Neural progenitor cell (in vitro differentiated cells): ENCODE data around the gene FLII. TPM values are rescaled to one million over a fixed set of nuclear protein-coding genes. Genes with fewer than 3 reads are reported as not detected.
A peak's percentile ranks its signal among the peaks of the same experiment; 100 is the strongest.

Source experiments
- DNase-seq: peaks from one replicate; pipeline ENCODE4 v3.0.0-alpha.2; 2016; ENCODE audit warnings: low spot score
- H2AFZ ChIP-seq: fragments of 200-600 bp; sonication (generic); replicated peaks from 2 replicates; pipeline ENCODE4 v1.6.1; 2016; ENCODE audit warnings: antibody characterized with exemption
- H3F3A ChIP-seq: fragments of 200-600 bp; sonication (generic); 2 replicates; pipeline ENCODE4 v1.6.1; 2016; ENCODE audit warnings: antibody characterized with exemption, low read depth
- H3K27ac ChIP-seq: fragments of 200-600 bp; sonication (generic); 2 replicates; pipeline ENCODE4 v1.5.1; 2016; ENCODE audit warnings: mild to moderate bottlenecking
- H3K27me3 ChIP-seq: fragments of 200-600 bp; sonication (generic); 2 replicates; pipeline ENCODE4 v1.6.1; 2016; ENCODE audit warnings: mild to moderate bottlenecking, moderate library complexity
- H3K36me3 ChIP-seq: fragments of 200-600 bp; sonication (generic); 2 replicates; pipeline ENCODE4 v1.5.1; 2016
- H3K4me1 ChIP-seq: fragments of 200-600 bp; sonication (generic); 2 replicates; pipeline ENCODE4 v1.6.1; 2016; ENCODE audit warnings: mixed run types
- H3K4me2 ChIP-seq: fragments of 200-600 bp; sonication (generic); 2 replicates; pipeline ENCODE4 v1.6.1; 2016
- H3K4me3 ChIP-seq: fragments of 200-600 bp; sonication (generic); 2 replicates; pipeline ENCODE4 v1.5.1; 2016
- H3K79me2 ChIP-seq: fragments of 200-600 bp; sonication (generic); 2 replicates; pipeline ENCODE4 v1.6.1; 2016; ENCODE audit warnings: low read depth
- H3K9ac ChIP-seq: fragments of 200-600 bp; sonication (generic); 2 replicates; pipeline ENCODE4 v1.6.1; 2016
- H3K9me3 ChIP-seq: fragments of 200-600 bp; sonication (generic); 2 replicates; pipeline ENCODE4 v1.5.1; 2016; ENCODE audit warnings: low read depth
- H4K20me1 ChIP-seq: fragments of 200-600 bp; sonication (generic); 2 replicates; pipeline ENCODE4 v1.6.1; 2016; ENCODE audit warnings: low read depth
- H3K27ac Mint-ChIP-seq: 3 replicates; pipeline ENCODE4 v1.8.0; 2021; ENCODE audit warnings: mixed read lengths
- H3K27me3 Mint-ChIP-seq: 2 replicates; pipeline ENCODE4 v1.8.0; 2022; ENCODE audit warnings: low read depth, mild to moderate bottlenecking, inconsistent platforms, moderate library complexity, mixed read lengths; ENCODE audit not compliant: insufficient read depth
- H3K36me3 Mint-ChIP-seq: 3 replicates; pipeline ENCODE4 v1.8.0; 2021; ENCODE audit warnings: mixed read lengths
- H3K4me1 Mint-ChIP-seq: 3 replicates; pipeline ENCODE4 v1.8.0; 2021; ENCODE audit warnings: mixed read lengths
- H3K4me3 Mint-ChIP-seq: 3 replicates; pipeline ENCODE4 v1.8.0; 2021; ENCODE audit warnings: mild to moderate bottlenecking, moderate library complexity, mixed read lengths
- H3K9me3 Mint-ChIP-seq: 3 replicates; pipeline ENCODE4 v1.8.0; 2020; ENCODE audit warnings: mixed read lengths
- EZH2 ChIP-seq: fragments of 200-600 bp; sonication (generic); IDR thresholded peaks from 2 replicates; pipeline ENCODE4 v1.6.1; 2017; ENCODE audit warnings: antibody characterized with exemption, mild to moderate bottlenecking, moderate library complexity
- EZH2phosphoT487 ChIP-seq: fragments of 200-600 bp; sonication (generic); IDR thresholded peaks from 2 replicates; pipeline ENCODE4 v1.6.1; 2017; ENCODE audit warnings: antibody characterized with exemption
- total RNA-seq: library from RNA; depleted of rRNA; stranded (reverse); fragments of >200 nt; gene quantifications from 2 replicates; pipeline ENCODE4 v1.2.3, GENCODE V29; 2015; ENCODE audit warnings: low replicate concordance
- TF ChIP-seq, protein P1 (sequence below): fragments of 200-600 bp; sonication (generic); IDR thresholded peaks from 2 replicates; pipeline ENCODE4 v1.5.1; 2017; ENCODE audit warnings: antibody characterized with exemption, mild to moderate bottlenecking

Gene FLII
- total RNA-seq, 1 donor from 2014 or later: 117 TPM

DNA sequence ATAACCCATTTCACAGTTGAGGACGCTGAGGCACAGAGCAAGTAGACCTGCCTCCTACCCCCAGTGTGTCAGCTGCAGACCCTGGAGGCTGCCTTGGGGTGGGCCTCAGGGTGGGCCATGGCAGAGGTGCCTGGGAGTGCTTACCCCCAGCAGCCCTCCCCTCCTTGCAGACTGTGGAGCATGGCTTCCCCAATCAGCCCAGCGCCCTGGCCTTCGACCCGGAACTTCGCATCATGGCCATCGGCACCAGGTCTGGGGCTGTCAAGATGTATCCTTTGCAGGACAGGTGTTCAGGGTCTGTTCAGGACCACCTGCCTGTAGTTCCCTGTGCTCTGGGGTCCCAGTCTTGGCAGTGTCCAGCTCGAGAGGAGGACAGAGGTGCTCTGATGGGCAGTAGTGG lies 28.8 kb downstream of the FLII start:
- H4K20me1 ChIP-seq: peaks cover 76% of the 10 kb centered on the region
- H3K27me3 Mint-ChIP-seq: peaks cover 6% of the 10 kb centered on the region
- peaks cover 50% of the 10 kb centered on the region for H3K4me1 ChIP-seq
- H3K36me3 ChIP-seq: no peaks in the 10 kb centered on the region
- H3K4me3 Mint-ChIP-seq: peak overlapping the region; percentile 65
- H3K9me3 Mint-ChIP-seq: no peaks in the 10 kb centered on the region
- no peak overlapping the region for H2AFZ ChIP-seq
- no peaks in the 10 kb centered on the region for H3K9me3 ChIP-seq
- TF ChIP-seq EZH2phosphoT487: no peak
- no peak for TF ChIP-seq EZH2
- TF ChIP-seq, protein P1, sequence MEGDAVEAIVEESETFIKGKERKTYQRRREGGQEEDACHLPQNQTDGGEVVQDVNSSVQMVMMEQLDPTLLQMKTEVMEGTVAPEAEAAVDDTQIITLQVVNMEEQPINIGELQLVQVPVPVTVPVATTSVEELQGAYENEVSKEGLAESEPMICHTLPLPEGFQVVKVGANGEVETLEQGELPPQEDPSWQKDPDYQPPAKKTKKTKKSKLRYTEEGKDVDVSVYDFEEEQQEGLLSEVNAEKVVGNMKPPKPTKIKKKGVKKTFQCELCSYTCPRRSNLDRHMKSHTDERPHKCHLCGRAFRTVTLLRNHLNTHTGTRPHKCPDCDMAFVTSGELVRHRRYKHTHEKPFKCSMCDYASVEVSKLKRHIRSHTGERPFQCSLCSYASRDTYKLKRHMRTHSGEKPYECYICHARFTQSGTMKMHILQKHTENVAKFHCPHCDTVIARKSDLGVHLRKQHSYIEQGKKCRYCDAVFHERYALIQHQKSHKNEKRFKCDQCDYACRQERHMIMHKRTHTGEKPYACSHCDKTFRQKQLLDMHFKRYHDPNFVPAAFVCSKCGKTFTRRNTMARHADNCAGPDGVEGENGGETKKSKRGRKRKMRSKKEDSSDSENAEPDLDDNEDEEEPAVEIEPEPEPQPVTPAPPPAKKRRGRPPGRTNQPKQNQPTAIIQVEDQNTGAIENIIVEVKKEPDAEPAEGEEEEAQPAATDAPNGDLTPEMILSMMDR: no peak
- peaks cover 69% of the 10 kb centered on the region for H3K4me1 Mint-ChIP-seq
- peaks cover 4% of the 10 kb centered on the region for H3K36me3 Mint-ChIP-seq
- peak overlapping the region; percentile 79 for H3K4me2 ChIP-seq
- no peak overlapping the region for H3K9ac ChIP-seq
- H3K27ac ChIP-seq: peak overlapping the region; percentile 70
- H3K27ac Mint-ChIP-seq: peak overlapping the region; percentile 98
- H3K27me3 ChIP-seq: no peaks in the 10 kb centered on the region
- H3K79me2 ChIP-seq: peaks cover 80% of the 10 kb centered on the region
- no peak for DNase-seq
- peaks cover 12% of the 10 kb centered on the region for H3F3A ChIP-seq
- no peak overlapping the region for H3K4me3 ChIP-seq

DNA sequence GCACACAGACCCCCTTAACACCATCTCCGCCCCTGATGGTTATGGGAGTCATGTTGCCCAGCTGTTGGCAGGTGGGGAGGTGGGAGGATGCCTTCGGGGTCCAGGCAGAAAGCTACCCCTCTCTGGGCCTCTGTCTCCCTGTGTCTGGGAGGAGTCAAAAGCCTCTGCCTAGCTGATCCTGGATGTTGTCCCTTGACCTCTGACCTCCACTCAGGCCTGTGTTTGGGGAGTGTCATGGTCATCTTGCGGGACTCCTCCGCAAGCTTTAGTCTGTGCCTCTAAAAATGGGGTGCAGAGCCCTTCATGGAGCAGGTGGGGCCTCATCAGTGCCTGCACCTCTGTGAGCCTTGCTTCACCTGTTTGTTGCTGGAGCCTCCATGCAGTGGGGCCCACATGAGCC lies 29.3 kb downstream of the FLII start:
- Mint-ChIP-seq H3K4me3 (peak overlapping the region; percentile 99), H3K9me3 (no peaks in the 10 kb centered on the region), H3K36me3 (no peaks in the 10 kb centered on the region), H3K27ac (peak overlapping the region; percentile 57), H3K27me3 (peaks cover 6% of the 10 kb centered on the region), H3K4me1 (peaks cover 72% of the 10 kb centered on the region)
- Histone ChIP-seq H4K20me1 (peaks cover 76% of the 10 kb centered on the region), H3K27me3 (no peaks in the 10 kb centered on the region), H3K4me1 (peaks cover 50% of the 10 kb centered on the region), H3K9me3 (no peaks in the 10 kb centered on the region), H3K36me3 (no peaks in the 10 kb centered on the region), H2AFZ (no peak overlapping the region), H3K4me3 (no peak overlapping the region), H3K79me2 (peaks cover 80% of the 10 kb centered on the region), H3F3A (peaks cover 17% of the 10 kb centered on the region), H3K4me2 (peak overlapping the region; percentile 29), H3K27ac (no peak overlapping the region), H3K9ac (no peak overlapping the region)
- DNase-seq: no peak
- TF ChIP-seq, protein P1: no peak
- no peak for TF ChIP-seq EZH2
- no peak for TF ChIP-seq EZH2phosphoT487

DNA sequence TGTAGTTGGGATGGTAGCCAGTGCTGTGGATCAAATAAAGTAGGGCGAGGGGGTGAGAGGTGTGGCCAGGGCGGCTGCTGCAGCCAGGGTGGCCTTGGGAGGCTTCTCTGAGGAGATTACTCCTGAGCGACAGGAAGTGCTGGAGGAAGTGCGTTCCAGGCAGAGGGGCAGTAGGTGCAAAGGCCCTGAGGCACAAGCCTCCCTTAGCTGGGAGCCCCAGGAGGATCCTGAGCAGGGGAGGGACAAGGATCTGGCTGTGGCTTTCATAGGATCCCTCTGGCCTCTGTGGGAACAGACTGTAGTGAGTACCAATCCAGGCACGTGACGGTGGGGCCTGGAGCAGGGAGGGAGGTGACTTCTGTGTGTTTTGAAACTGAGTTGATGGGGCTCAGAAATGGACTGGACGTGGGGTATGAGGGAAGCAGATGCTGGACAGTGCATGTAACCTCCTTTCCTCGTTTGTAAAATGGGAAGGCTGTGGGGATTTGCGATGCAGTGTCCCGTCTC lies 30.3 kb downstream of the FLII start:
- peaks cover 27% of the 10 kb centered on the region for H3F3A ChIP-seq
- Mint-ChIP-seq H3K27ac (peak overlapping the region; percentile 90), H3K36me3 (no peaks in the 10 kb centered on the region), H3K27me3 (peaks cover 6% of the 10 kb centered on the region), H3K4me3 (peak overlapping the region; percentile 99), H3K4me1 (peaks cover 80% of the 10 kb centered on the region), H3K9me3 (no peaks in the 10 kb centered on the region)
- H3K9ac ChIP-seq: no peak overlapping the region
- no peak for DNase-seq
- H3K9me3 ChIP-seq: no peaks in the 10 kb centered on the region
- TF ChIP-seq, protein P1: no peak
- no peak for TF ChIP-seq EZH2phosphoT487
- no peak for TF ChIP-seq EZH2
- H3K27me3 ChIP-seq: no peaks in the 10 kb centered on the region
- peak overlapping the region; percentile 29 for H3K4me2 ChIP-seq
- H4K20me1 ChIP-seq: peaks cover 69% of the 10 kb centered on the region
- H3K79me2 ChIP-seq: peaks cover 75% of the 10 kb centered on the region
- H3K4me3 ChIP-seq: no peak overlapping the region
- H3K36me3 ChIP-seq: no peaks in the 10 kb centered on the region
- peaks cover 60% of the 10 kb centered on the region for H3K4me1 ChIP-seq
- H3K27ac ChIP-seq: no peak overlapping the region
- H2AFZ ChIP-seq: no peak overlapping the region
